Breast epithelium (tissue), 3 donors: ENCODE measurements around the gene EBF3.

Source experiments
- CTCF ChIP-seq, 3 donors: fragments of 450-650 bp; IDR thresholded peaks; one replicate each; pipeline ENCODE4 v1.5.1; 2016 to 2017; ENCODE audit warnings: antibody characterized with exemption in 3 of 3, mild to moderate bottlenecking in 3 of 3, moderate library complexity in 3 of 3
- POLR2A ChIP-seq: fragments of 450-650 bp; IDR thresholded peaks from one replicate; pipeline ENCODE4 v1.6.1; 2016; ENCODE audit warnings: antibody characterized with exemption, mild to moderate bottlenecking, moderate library complexity
- POLR2AphosphoS5 ChIP-seq, 3 donors: sonication (generic); formaldehyde crosslinking; IDR thresholded peaks; one replicate each; pipeline ENCODE4 v1.6.1; 2017; ENCODE audit warnings: antibody characterized with exemption in 3 of 3

GRCh38 chr10:130009228-130009627 is 45.2 kb upstream of the EBF3 start:
- no peak for TF ChIP-seq CTCF (IDR thresholded peaks at IDR 0.05)
- TF ChIP-seq POLR2A, result no peak
- TF ChIP-seq POLR2AphosphoS5 (IDR thresholded peaks at IDR 0.05), result no peak
